NCI-H1436 treated with DMSO at 0.1 percent for 48 hours (cell line): Measurements from ENCODE around the gene FHIP1A.
"Not testable (repeated sequence)": the region's sequence is repeated elsewhere in the genome, so short reads cannot be mapped to it uniquely, and the experiment has no call there.

Experiments used
- DNase-seq: peaks from one replicate; lab custom pipeline; 2025; lab: John Stamatoyannopoulos, UW

Gene FHIP1A

GRCh38 chr4:151408630-151409469 is at the start of gene FHIP1A:
Gene FHIP1A, plus strand, starts transcription at chr4:151409176. Its CDS starts 157,084 bp downstream, at chr4:151566260.
- DNase-seq: peak; percentile 78

GRCh38 chr4:151359576-151359975 is 49.4 kb upstream of the FHIP1A start:
- DNase-seq: no peak

- DNase-seq: no peak
Observed at GRCh38 chr4:151361126-151361525, 47.9 kb upstream of the FHIP1A start.

- DNase-seq: no peak
Observed at GRCh38 chr4:151361966-151362365, 47.0 kb upstream of the FHIP1A start.

GRCh38 chr4:151362404-151363164 is 46.4 kb upstream of the FHIP1A start:
- DNase-seq: peak; percentile 48

GRCh38 chr4:151376540-151376939 is 32.4 kb upstream of the FHIP1A start:
- DNase-seq: no peak

GRCh38 chr4:151389311-151389710 is 19.7 kb upstream of the FHIP1A start:
- no peak for DNase-seq

GRCh38 chr4:151389799-151390198 is 19.2 kb upstream of the FHIP1A start:
- DNase-seq: not testable (repeated sequence)

- DNase-seq: no peak
Observed at GRCh38 chr4:151395873-151396272, 13.1 kb upstream of the FHIP1A start.

- no peak for DNase-seq
Observed at GRCh38 chr4:151400343-151400742, 8.6 kb upstream of the FHIP1A start.

- no peak for DNase-seq
Observed at GRCh38 chr4:151401739-151402138, 7.2 kb upstream of the FHIP1A start.

- no peak for DNase-seq
Observed at GRCh38 chr4:151402145-151402865, 6.7 kb upstream of the FHIP1A start.

GRCh38 chr4:151403656-151404055 is 5.3 kb upstream of the FHIP1A start:
- DNase-seq: no peak

- DNase-seq: not testable (repeated sequence)
Observed at GRCh38 chr4:151404802-151405201, 4.2 kb upstream of the FHIP1A start.

- DNase-seq: no peak
Observed at GRCh38 chr4:151407018-151407417, 2.0 kb upstream of the FHIP1A start.

- no peak for DNase-seq
Observed at GRCh38 chr4:151407466-151408379, 1.3 kb upstream of the FHIP1A start.

- DNase-seq: no peak
Observed at GRCh38 chr4:151408380-151408629, 671 bp upstream of the FHIP1A start.

GRCh38 chr4:151409470-151410313 is 716 bp downstream of the FHIP1A start:
- DNase-seq: no peak

- no peak for DNase-seq
Observed at GRCh38 chr4:151415978-151416377, 7.0 kb downstream of the FHIP1A start.

- DNase-seq: no peak
Observed at GRCh38 chr4:151417164-151417571, 8.2 kb downstream of the FHIP1A start.
